K562 (cell line): ENCODE data around the gene USP48. TPM values are rescaled to one million over a fixed set of nuclear protein-coding genes. Genes with fewer than 3 reads are reported as not detected.

Experiments used
- ARID1B ChIP-seq: fragments of 450-650 bp; IDR thresholded peaks from 2 replicates; pipeline ENCODE4 v1.6.1; 2016; ENCODE audit warnings: antibody characterized with exemption, mild to moderate bottlenecking, inconsistent platforms
- FOXM1 ChIP-seq, 2 experiments: fragments of 450-650 bp in 1 of 2; sonication (generic) in 1 of 2; formaldehyde crosslinking in 1 of 2; IDR thresholded peaks; 2 replicates each; pipeline versions ENCODE4 v1.6.1 to v1.9.0; 2017 to 2022; ENCODE audit warnings: low read depth in 2 of 2, mild to moderate bottlenecking in 2 of 2, missing genetic modification reagents in 1 of 2, moderate library complexity in 1 of 2
- KHSRP ChIP-seq: fragments of 450-650 bp; IDR thresholded peaks from 2 replicates; pipeline ENCODE4 v1.6.1; 2017
- MLX ChIP-seq, 2 experiments: fragments of 450-650 bp in 1 of 2; sonication (generic) in 1 of 2; formaldehyde crosslinking; conservative IDR thresholded peaks; 2 replicates each; pipeline versions ENCODE4 v1.4.0 to v1.8.1; 2020 to 2022; ENCODE audit warnings: mild to moderate bottlenecking in 1 of 2, missing genetic modification reagents in 1 of 2
- MXI1 ChIP-seq: IDR thresholded peaks from 2 replicates; pipeline ENCODE4 v1.6.1; 2011; ENCODE audit warnings: low read depth, mild to moderate bottlenecking, improper control_type of control experiment, low read length
- SMARCE1 ChIP-seq: fragments of 450-650 bp; IDR thresholded peaks from 2 replicates; pipeline ENCODE4 v1.7.1; 2016; ENCODE audit warnings: mild to moderate bottlenecking
- U2AF1 ChIP-seq: fragments of 200-400 bp; formaldehyde crosslinking; optimal IDR thresholded peaks from 2 replicates; pipeline ENCODE3; 2017; ENCODE audit warnings: mild to moderate bottlenecking, low read depth, low read length, moderate library complexity
- ZBTB26 ChIP-seq: fragments of 450-650 bp; formaldehyde crosslinking; IDR thresholded peaks from 2 replicates; pipeline ENCODE4 v1.4.0; 2022; ENCODE audit warnings: missing genetic modification characterization
- ZBTB34 ChIP-seq: fragments of 250-450 bp; sonication (Bioruptor Pico); IDR thresholded peaks from 2 replicates; pipeline ENCODE4 v1.8.0; 2021; ENCODE audit warnings: mild to moderate bottlenecking, moderate library complexity
- ZBTB40 ChIP-seq, 2 experiments: fragments of 450-650 bp in 1 of 2; sonication (generic) in 1 of 2; formaldehyde crosslinking in 1 of 2; IDR thresholded peaks; 2 replicates each; pipeline versions ENCODE4 v1.7.1 to v1.9.0; 2016 to 2022; ENCODE audit warnings: inconsistent platforms in 1 of 2, mild to moderate bottlenecking in 1 of 2, missing genetic modification reagents in 1 of 2
- ZNF165 ChIP-seq: fragments of 250-450 bp; sonication (Bioruptor Pico); IDR thresholded peaks from 2 replicates; pipeline ENCODE4 v1.4.0; 2020; ENCODE audit warnings: borderline replicate concordance
- ZNF197 ChIP-seq: fragments of 200-800 bp; sonication (Bioruptor generic); IDR thresholded peaks from 2 replicates; pipeline ENCODE4 v1.6.1; 2016; ENCODE audit warnings: low read depth, missing genetic modification characterization, missing compliant biosample characterization
- ZNF212 ChIP-seq: fragments of 450-650 bp; formaldehyde crosslinking; IDR thresholded peaks from 2 replicates; pipeline ENCODE4 v1.4.0; 2020; ENCODE audit warnings: mild to moderate bottlenecking
- polyA plus RNA-seq, 8 experiments: library from polyadenylated mRNA; depleted of rRNA in 4 of 8; stranded (reverse) in 5 of 8; unstranded in 3 of 8; fragments of >200 nt; fragmentation: Nextera tagmentation in 2 of 8; fragmentation: Illumina TruSeq in 1 of 8; extraction: Ambion mirVana in 2 of 8; extraction: Trizol in 1 of 8; gene quantifications; 2 replicates each; pipeline versions ENCODE4 v1.2.1 to v1.2.3, GENCODE V29; 2011 to 2014; ENCODE audit warnings: inconsistent platforms in 1 of 8, missing spikeins in 1 of 8
- total RNA-seq, 7 experiments: library from RNA; depleted of rRNA in 6 of 7; stranded (reverse); fragments of >200 nt in 6 of 7; fragmentation: Illumina TruSeq in 2 of 7; extraction: Trizol in 2 of 7; gene quantifications; 2 replicates each; pipeline versions ENCODE4 v1.2.1 to v1.2.3, GENCODE V29; 2011 to 2021; ENCODE audit warnings: low replicate concordance in 1 of 7

The USP48 gene
- total and polyA plus RNA-seq, 9 of the 15 experiments (the other 6 are each of a cell fraction or from before 2014, with no cell fraction given) = 23.3 to 123 (median 106) TPM

GRCh38 chr1:21647431-21648351 lies 135.3 kb downstream of the USP48 start (continued):
- TF ChIP-seq ARID1B (no peak), ZBTB34 (CRISPR knock-in tag) (no peak), MLX (CRISPR knock-in tag; conservative IDR thresholded peaks at IDR 0.05) (peak in 1 of 2 experiments; percentile 99; a peak in 2 of 4 replicates), KHSRP (no peak), SMARCE1 (0 out of 2 replicates have a peak, but pooled peaks have one; percentile 53), U2AF1 (no peak), FOXM1 (IDR thresholded peaks at IDR 0.05; ENCODE audit: low read depth) (peak; percentile 33; the same call in 1 of the 2 replicates), FOXM1 (CRISPR knock-in tag; IDR thresholded peaks at IDR 0.05; ENCODE audit: low read depth) (peak; percentile 97), ZNF197 (peak; percentile 94), ZBTB40 (IDR thresholded peaks at IDR 0.05) (peak; percentile 76), ZBTB40 (CRISPR knock-in tag; IDR thresholded peaks at IDR 0.05) (peak; percentile 79; the same call in 1 of the 2 replicates), ZNF165 (CRISPR knock-in tag) (no peak), ZBTB26 (CRISPR knock-in tag) (no peak), MXI1 (peak; percentile 97), ZNF212 (no peak)
